Measurements from ENCODE around the gene CTBP2. TPM values are rescaled to one million over a fixed set of nuclear protein-coding genes. Genes with fewer than 3 reads are reported as not detected.

CTBP2 gene
- total and polyA plus RNA-seq, 4 donors = 19.2 to 80.6 (median 63.2) TPM

DNA sequence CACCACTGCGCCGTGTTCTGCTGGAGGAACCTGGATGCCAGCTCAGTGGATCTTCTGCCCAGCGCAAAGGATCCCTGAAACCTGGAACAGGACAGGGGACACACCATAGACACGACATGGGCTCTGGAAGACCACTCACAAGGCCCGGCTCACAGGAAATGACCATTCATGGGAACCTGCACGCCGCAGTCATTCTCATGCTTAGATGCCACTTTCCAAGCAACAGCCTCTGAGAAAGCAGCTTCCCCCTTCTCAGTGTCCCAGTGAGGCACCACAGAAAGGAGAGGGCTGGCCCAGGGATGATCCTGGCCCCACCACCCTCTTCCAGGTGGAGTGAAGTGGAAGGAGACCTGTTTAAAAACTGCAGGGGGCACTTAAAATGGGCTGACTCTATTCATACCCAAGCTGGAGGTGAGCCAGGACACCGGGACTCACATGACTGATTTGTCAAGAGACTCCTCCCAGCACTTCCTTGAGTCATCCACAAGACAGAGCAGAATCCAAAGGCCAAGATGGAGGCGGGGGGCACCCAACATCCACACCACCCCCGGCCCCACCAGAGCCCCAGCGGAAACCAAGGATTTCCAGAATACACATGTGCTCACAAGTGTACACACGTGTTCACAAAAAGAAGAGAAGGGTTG is 11.2 kb downstream of the CTBP2 start:
- H3K9me3 ChIP-seq (ENCODE audit: control insufficient read depth in 4 of 4, insufficient read depth in 3 of 4, low read length in 3 of 4) = no peaks in the 10 kb centered on the region
- H3K4me1 ChIP-seq (ENCODE audit: control insufficient read depth in 5 of 5, insufficient read depth in 5 of 5, low read length in 5 of 5) = peaks cover 48 to 69% (median 59%) of the 10 kb centered on the region in 5 donors
- no peak for TF ChIP-seq CTCF (IDR thresholded peaks at IDR 0.05; ENCODE audit: control extremely low read depth, extremely low read depth)
- no peak overlapping the region for H3K4me3 ChIP-seq
- H3K9ac ChIP-seq (ENCODE audit: insufficient read depth in 1 of 2, low read length in 2 of 2) = no peak overlapping the region
- ATAC-seq (ENCODE audit: insufficient read depth, low FRiP score) (no peak), DNase-seq (peak in 1 of 3 donors; percentile 59)
- H3K36me3 ChIP-seq (ENCODE audit: control insufficient read depth in 4 of 4, insufficient read depth in 4 of 4, low read length in 4 of 4) = peaks cover 0 to 13% (median 6%) of the 10 kb centered on the region in 4 donors
- H3K27me3 ChIP-seq (ENCODE audit: control insufficient read depth in 3 of 3, insufficient read depth in 3 of 3, low read length in 2 of 3) = no peaks in the 10 kb centered on the region
- WGBS, 2 donors = 45 to 69% methylated on average over 12 of the region's 12 CpGs
- H3K27ac ChIP-seq (ENCODE audit: low read depth in 1 of 2, low read length in 1 of 2) = peak overlapping the region; percentile 67 to 75

- Histone ChIP-seq H3K9ac (ENCODE audit: insufficient read depth in 1 of 2, low read length in 2 of 2) (no peak overlapping the region), H3K4me3 (no peak overlapping the region), H3K4me1 (ENCODE audit: control insufficient read depth in 5 of 5, insufficient read depth in 5 of 5, low read length in 5 of 5) (peaks cover 42 to 67% (median 57%) of the 10 kb centered on the region in 5 donors), H3K27ac (ENCODE audit: low read depth in 1 of 2, low read length in 1 of 2) (peak overlapping the region; percentile 10 to 89), H3K27me3 (ENCODE audit: control insufficient read depth in 3 of 3, insufficient read depth in 3 of 3, low read length in 2 of 3) (no peaks in the 10 kb centered on the region), H3K36me3 (ENCODE audit: control insufficient read depth in 4 of 4, insufficient read depth in 4 of 4, low read length in 4 of 4) (peaks cover 0 to 13% (median 6%) of the 10 kb centered on the region in 4 donors), H3K9me3 (ENCODE audit: control insufficient read depth in 4 of 4, insufficient read depth in 3 of 4, low read length in 3 of 4) (no peaks in the 10 kb centered on the region)
- ATAC-seq (ENCODE audit: insufficient read depth, low FRiP score) (no peak), DNase-seq (no peak)
- TF ChIP-seq CTCF (IDR thresholded peaks at IDR 0.05; ENCODE audit: control extremely low read depth, extremely low read depth) = no peak
- 28 to 42% methylated on average over 4 of the region's 4 CpGs for WGBS, 2 donors
These were observed 11.8 kb downstream of the CTBP2 start for GRCh38 chr10:125148528-125148927.

- H3K9me3 ChIP-seq (ENCODE audit: control insufficient read depth in 4 of 4, insufficient read depth in 3 of 4, low read length in 3 of 4) = no peaks in the 10 kb centered on the region
- ATAC-seq (ENCODE audit: insufficient read depth, low FRiP score) (no peak), DNase-seq (peak; percentile 64 to 79 (median 68))
- 10 to 22% methylated on average over 7 of the region's 7 CpGs for WGBS, 2 donors
- TF ChIP-seq CTCF (IDR thresholded peaks at IDR 0.05; ENCODE audit: control extremely low read depth, extremely low read depth) = no peak
- H3K27me3 ChIP-seq (ENCODE audit: control insufficient read depth in 3 of 3, insufficient read depth in 3 of 3, low read length in 2 of 3) = no peaks in the 10 kb centered on the region
- H3K27ac ChIP-seq (ENCODE audit: low read depth in 1 of 2, low read length in 1 of 2) = peak overlapping the region; percentile 10 to 89
- peak overlapping the region in 1 of 2 donors; percentile 51 for H3K9ac ChIP-seq (ENCODE audit: insufficient read depth in 1 of 2, low read length in 2 of 2)
- peaks cover 37 to 62% (median 53%) of the 10 kb centered on the region in 5 donors for H3K4me1 ChIP-seq (ENCODE audit: control insufficient read depth in 5 of 5, insufficient read depth in 5 of 5, low read length in 5 of 5)
- peaks cover 0 to 13% (median 6%) of the 10 kb centered on the region in 4 donors for H3K36me3 ChIP-seq (ENCODE audit: control insufficient read depth in 4 of 4, insufficient read depth in 4 of 4, low read length in 4 of 4)
- no peak overlapping the region for H3K4me3 ChIP-seq
These were observed 12.4 kb downstream of the CTBP2 start for GRCh38 chr10:125147971-125148439.
